HG02588 (cell line): ENCODE measurements around the gene EGFR.

ENCODE experiments used
- ATAC-seq: cut with Tn5 transposase; IDR thresholded peaks from one replicate; pipeline ENCODE4 v1.9.1; 2021; ENCODE audit warnings: mild to moderate bottlenecking, moderate library complexity; ENCODE audit not compliant: unreplicated experiment

Gene EGFR

GRCh38 chr7:55099821-55100543 lies 81.2 kb downstream of the EGFR start:
- ATAC-seq, result no peak

- no peak for ATAC-seq
These were observed 81.9 kb downstream of the EGFR start for GRCh38 chr7:55100544-55101327.

GRCh38 chr7:55101359-55101758 lies 82.5 kb downstream of the EGFR start:
- ATAC-seq, result no peak

GRCh38 chr7:55104123-55104522 lies 85.3 kb downstream of the EGFR start:
- ATAC-seq, result no peak

- ATAC-seq, result no peak
These were observed 86.1 kb downstream of the EGFR start for GRCh38 chr7:55104712-55105433.

GRCh38 chr7:55105952-55106351 lies 87.1 kb downstream of the EGFR start:
- no peak for ATAC-seq

GRCh38 chr7:55107946-55108345 lies 89.1 kb downstream of the EGFR start:
- no peak for ATAC-seq

GRCh38 chr7:55108401-55108800 lies 89.6 kb downstream of the EGFR start:
- ATAC-seq, result no peak

GRCh38 chr7:55108818-55109217 lies 90.0 kb downstream of the EGFR start:
- ATAC-seq, result no peak

GRCh38 chr7:55109404-55110167 lies 90.8 kb downstream of the EGFR start:
- no peak for ATAC-seq

- no peak for ATAC-seq
These were observed 91.6 kb downstream of the EGFR start for GRCh38 chr7:55110282-55110992.

GRCh38 chr7:55110993-55111361 lies 92.2 kb downstream of the EGFR start:
- ATAC-seq, result no peak

- ATAC-seq, result no peak
These were observed 93.2 kb downstream of the EGFR start for GRCh38 chr7:55112056-55112455.

- no peak for ATAC-seq
These were observed 95.1 kb downstream of the EGFR start for GRCh38 chr7:55113760-55114540.

GRCh38 chr7:55117286-55117685 lies 98.5 kb downstream of the EGFR start:
- no peak for ATAC-seq

- no peak for ATAC-seq
These were observed 99.6 kb downstream of the EGFR start for GRCh38 chr7:55118426-55118825.

GRCh38 chr7:55119571-55119970 lies 100.8 kb downstream of the EGFR start:
- ATAC-seq, result no peak

- ATAC-seq, result no peak
These were observed 101.3 kb downstream of the EGFR start for GRCh38 chr7:55120074-55120473.

- no peak for ATAC-seq
These were observed 101.8 kb downstream of the EGFR start for GRCh38 chr7:55120501-55121198.
